ENCODE data around the gene ENPP4.

GRCh38 chr6:46175446-46175845, 45.7 kb downstream of the ENPP4 start:
- TF ChIP-seq CTCF (conservative IDR thresholded peaks at IDR 0.05; ENCODE audit: low read length): no peak
- no peak for TF ChIP-seq EZH2phosphoT487 (IDR thresholded peaks at IDR 0.05; ENCODE audit: borderline replicate concordance, low read depth, low read length)
